Hepatocyte (in vitro differentiated cells): ENCODE results near the gene HSF5. TPM values are rescaled to one million over a fixed set of nuclear protein-coding genes. Genes with fewer than 3 reads are reported as not detected.

Experiments used
- DNase-seq: peaks from one replicate; pipeline ENCODE4 v3.0.0-alpha.2; 2016; ENCODE audit warnings: low spot score
- H2AFZ ChIP-seq: fragments of 200-600 bp; sonication (generic); 2 replicates; pipeline ENCODE4 v1.6.0; 2016; ENCODE audit warnings: antibody characterized with exemption, mild to moderate bottlenecking
- H3K27ac ChIP-seq: fragments of 200-600 bp; sonication (generic); 2 replicates; pipeline ENCODE4 v1.5.1; 2016; ENCODE audit warnings: mild to moderate bottlenecking
- H3K27me3 ChIP-seq: fragments of 200-600 bp; sonication (generic); 2 replicates; pipeline ENCODE4 v1.6.1; 2016
- H3K36me3 ChIP-seq: fragments of 200-600 bp; sonication (generic); replicated peaks from 2 replicates; pipeline ENCODE4 v1.5.1; 2016; ENCODE audit warnings: low read depth; ENCODE audit not compliant: insufficient read depth
- H3K4me1 ChIP-seq: fragments of 200-600 bp; sonication (generic); 2 replicates; pipeline ENCODE4 v1.5.1; 2016; ENCODE audit warnings: mild to moderate bottlenecking, moderate library complexity; ENCODE audit not compliant: insufficient read depth
- H3K4me2 ChIP-seq: fragments of 200-600 bp; sonication (generic); 2 replicates; pipeline ENCODE4 v1.6.0; 2016
- H3K4me3 ChIP-seq: fragments of 200-600 bp; sonication (generic); 2 replicates; pipeline ENCODE4 v1.5.1; 2016; ENCODE audit warnings: mild to moderate bottlenecking
- H3K79me2 ChIP-seq: fragments of 200-600 bp; sonication (generic); 2 replicates; pipeline ENCODE4 v1.6.0; 2017; ENCODE audit warnings: mild to moderate bottlenecking
- H3K9me2 ChIP-seq: fragments of 200-600 bp; sonication (generic); replicated peaks from 2 replicates; pipeline ENCODE4 v1.6.0; 2017; ENCODE audit warnings: mild to moderate bottlenecking; ENCODE audit not compliant: insufficient read depth
- H3K9me3 ChIP-seq: fragments of 200-600 bp; sonication (generic); 2 replicates; pipeline ENCODE4 v1.5.1; 2016; ENCODE audit warnings: low read depth, mild to moderate bottlenecking
- H4K20me1 ChIP-seq: fragments of 200-600 bp; sonication (generic); 2 replicates; pipeline ENCODE4 v1.6.0; 2016; ENCODE audit warnings: mild to moderate bottlenecking; ENCODE audit not compliant: insufficient read depth, poor library complexity, severe bottlenecking
- CTCF ChIP-seq: fragments of 200-600 bp; sonication (generic); IDR thresholded peaks from 2 replicates; pipeline ENCODE4 v1.5.1; 2016; ENCODE audit warnings: antibody characterized with exemption, mild to moderate bottlenecking; ENCODE audit not compliant: poor library complexity
- EZH2 ChIP-seq: fragments of 200-600 bp; sonication (generic); IDR thresholded peaks from 2 replicates; pipeline ENCODE4 v1.6.1; 2016; ENCODE audit warnings: antibody characterized with exemption, mild to moderate bottlenecking, borderline replicate concordance
- EZH2phosphoT487 ChIP-seq: fragments of 200-600 bp; sonication (generic); IDR thresholded peaks from one replicate; pipeline ENCODE4 v1.6.1; 2018; ENCODE audit warnings: antibody characterized with exemption, mild to moderate bottlenecking, low read depth, moderate library complexity; ENCODE audit not compliant: unreplicated experiment, severe bottlenecking
- whole genome bisulfite sequencing: methylation state at CpG from one replicate; pipeline ENCODE4 v1.1.6; 2016; ENCODE audit warnings: low lambda C conversion rate; ENCODE audit errors: missing lambda C conversion rate; 5-methylcytosine and 5-hydroxymethylcytosine counted together
- polyA plus RNA-seq: library from polyadenylated mRNA; unstranded; fragments of >200 nt; fragmentation: Nextera tagmentation; extraction: Ambion mirVana; gene quantifications from 2 replicates; pipeline ENCODE4 v1.2.1, GENCODE V29; 2016
- total RNA-seq: library from RNA; depleted of rRNA; stranded (reverse); fragments of >200 nt; gene quantifications from 2 replicates; pipeline ENCODE4 v1.2.3, GENCODE V29; 2014

Gene HSF5
- total and polyA plus RNA-seq, 2 experiments from 2014 or later, result 0.03 TPM; not detected in 1

GRCh38 chr17:58387834-58388233 is 100.4 kb downstream of the HSF5 start:
- no peaks in the 10 kb centered on the region for H3K36me3 ChIP-seq
- H3K4me2 ChIP-seq, result peak overlapping the region; percentile 42
- H4K20me1 ChIP-seq, result no peaks in the 10 kb centered on the region
- H3K79me2 ChIP-seq, result peaks cover 87% of the 10 kb centered on the region
- 33% methylated on average over 1 of the region's 1 CpG for WGBS
- no peak overlapping the region for H3K4me3 ChIP-seq
- H3K27ac ChIP-seq, result peak overlapping the region; percentile 60
- peaks cover 70% of the 10 kb centered on the region for H3K4me1 ChIP-seq
- H3K9me3 ChIP-seq, result no peaks in the 10 kb centered on the region
- no peaks in the 10 kb centered on the region for H3K27me3 ChIP-seq
- no peaks in the 10 kb centered on the region for H3K9me2 ChIP-seq
- DNase-seq, result peak; percentile 27
- no peak for TF ChIP-seq EZH2
- no peak overlapping the region for H2AFZ ChIP-seq

DNA sequence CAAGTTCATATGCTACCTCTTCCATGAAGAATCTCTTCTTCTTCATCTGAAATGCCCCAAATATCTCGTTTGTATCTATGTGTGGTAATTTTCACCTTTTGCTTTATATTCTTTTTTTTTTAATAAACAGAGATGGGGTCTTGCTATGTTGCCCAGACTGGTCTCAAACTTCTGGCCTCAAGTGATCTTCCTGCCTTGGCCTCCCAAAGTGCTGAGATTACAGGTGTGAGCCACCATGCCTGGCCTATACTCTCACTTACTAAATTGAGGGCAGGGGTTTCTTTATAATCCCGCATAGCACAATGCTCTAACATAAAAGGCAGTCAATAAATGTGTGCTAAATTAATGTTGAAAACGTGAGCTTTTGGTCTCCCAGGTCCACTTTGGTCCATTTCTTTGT is 101.5 kb downstream of the HSF5 start:
- Histone ChIP-seq H3K36me3 (no peaks in the 10 kb centered on the region), H3K4me3 (no peak overlapping the region), H4K20me1 (no peaks in the 10 kb centered on the region), H3K79me2 (peaks cover 84% of the 10 kb centered on the region), H3K27me3 (no peaks in the 10 kb centered on the region), H3K4me2 (no peak overlapping the region), H3K4me1 (peaks cover 72% of the 10 kb centered on the region), H2AFZ (no peak overlapping the region), H3K9me2 (no peaks in the 10 kb centered on the region), H3K27ac (no peak overlapping the region), H3K9me3 (no peaks in the 10 kb centered on the region)
- DNase-seq, result no peak
- TF ChIP-seq EZH2phosphoT487 (no peak), CTCF (no peak), EZH2 (no peak)
- WGBS, result 87% methylated on average over 3 of the region's 3 CpGs

GRCh38 chr17:58385359-58385899 is 102.8 kb downstream of the HSF5 start:
- DNase-seq, result no peak
- no peak overlapping the region for H3K4me2 ChIP-seq
- peaks cover 84% of the 10 kb centered on the region for H3K79me2 ChIP-seq
- H3K36me3 ChIP-seq, result no peaks in the 10 kb centered on the region
- no peaks in the 10 kb centered on the region for H3K27me3 ChIP-seq
- 77% methylated on average over 4 of the region's 4 CpGs for WGBS
- no peak overlapping the region for H3K27ac ChIP-seq
- peaks cover 74% of the 10 kb centered on the region for H3K4me1 ChIP-seq
- H3K9me3 ChIP-seq, result no peaks in the 10 kb centered on the region
- no peaks in the 10 kb centered on the region for H3K9me2 ChIP-seq
- TF ChIP-seq CTCF, result no peak
- TF ChIP-seq EZH2phosphoT487, result no peak
- no peak for TF ChIP-seq EZH2
- no peaks in the 10 kb centered on the region for H4K20me1 ChIP-seq
- H3K4me3 ChIP-seq, result no peak overlapping the region
- H2AFZ ChIP-seq, result no peak overlapping the region

GRCh38 chr17:58384897-58385296 is 103.3 kb downstream of the HSF5 start:
- H3K27ac ChIP-seq, result peak overlapping the region; percentile 87
- no peak overlapping the region for H3K4me2 ChIP-seq
- peaks cover 74% of the 10 kb centered on the region for H3K4me1 ChIP-seq

More at GRCh38 chr17:58384897-58385296, 103.3 kb downstream of the HSF5 start:
- no peak overlapping the region for H2AFZ ChIP-seq
- no peaks in the 10 kb centered on the region for H3K27me3 ChIP-seq
- TF ChIP-seq EZH2phosphoT487, result no peak
- TF ChIP-seq CTCF, result no peak
- TF ChIP-seq EZH2, result no peak
- H3K9me3 ChIP-seq, result no peaks in the 10 kb centered on the region
- DNase-seq, result no peak
- H3K4me3 ChIP-seq, result no peak overlapping the region
- H4K20me1 ChIP-seq, result no peaks in the 10 kb centered on the region
- 88% methylated on average over 3 of the region's 3 CpGs for WGBS
- peaks cover 84% of the 10 kb centered on the region for H3K79me2 ChIP-seq
- no peaks in the 10 kb centered on the region for H3K9me2 ChIP-seq
- no peaks in the 10 kb centered on the region for H3K36me3 ChIP-seq
